HG03521 (cell line): Measurements from ENCODE around the gene XRN2.
"Not testable (repeated sequence)": the region's sequence is repeated elsewhere in the genome, so short reads cannot be mapped to it uniquely, and the experiment has no call there.

Experiments used
- ATAC-seq: cut with Tn5 transposase; IDR thresholded peaks from one replicate; pipeline ENCODE4 v1.9.1; 2021; ENCODE audit warnings: mild to moderate bottlenecking, moderate library complexity; ENCODE audit not compliant: unreplicated experiment

Gene XRN2

GRCh38 chr20:21344206-21344900, 41.2 kb downstream of the XRN2 start:
- ATAC-seq: no peak

- no peak for ATAC-seq
Observed at GRCh38 chr20:21344961-21345360, 41.8 kb downstream of the XRN2 start.

- no peak for ATAC-seq
Observed at GRCh38 chr20:21352703-21353102, 49.6 kb downstream of the XRN2 start.

GRCh38 chr20:21353236-21353635, 50.1 kb downstream of the XRN2 start:
- no peak for ATAC-seq

- no peak for ATAC-seq
Observed at GRCh38 chr20:21355981-21356380, 52.9 kb downstream of the XRN2 start.

- ATAC-seq: no peak
Observed at GRCh38 chr20:21356386-21356785, 53.3 kb downstream of the XRN2 start.

- ATAC-seq: no peak
Observed at GRCh38 chr20:21357844-21358243, 54.7 kb downstream of the XRN2 start.

- ATAC-seq: no peak
Observed at GRCh38 chr20:21358737-21359136, 55.6 kb downstream of the XRN2 start.

GRCh38 chr20:21360705-21361104, 57.6 kb downstream of the XRN2 start:
- ATAC-seq: no peak

GRCh38 chr20:21361266-21361665, 58.1 kb downstream of the XRN2 start:
- ATAC-seq: no peak

- ATAC-seq: no peak
Observed at GRCh38 chr20:21364413-21364812, 61.3 kb downstream of the XRN2 start.

GRCh38 chr20:21365771-21366170, 62.6 kb downstream of the XRN2 start:
- ATAC-seq: no peak

GRCh38 chr20:21366273-21366672, 63.1 kb downstream of the XRN2 start:
- ATAC-seq: not testable (repeated sequence)

- no peak for ATAC-seq
Observed at GRCh38 chr20:21368791-21369190, 65.7 kb downstream of the XRN2 start.

- no peak for ATAC-seq
Observed at GRCh38 chr20:21371193-21371592, 68.1 kb downstream of the XRN2 start.

GRCh38 chr20:21372016-21372415, 68.9 kb downstream of the XRN2 start:
- no peak for ATAC-seq

GRCh38 chr20:21373436-21373835, 70.3 kb downstream of the XRN2 start:
- no peak for ATAC-seq

GRCh38 chr20:21376626-21377025, 73.5 kb downstream of the XRN2 start:
- ATAC-seq: no peak

GRCh38 chr20:21377701-21378100, 74.6 kb downstream of the XRN2 start:
- ATAC-seq: no peak

- no peak for ATAC-seq
Observed at GRCh38 chr20:21378259-21378658, 75.1 kb downstream of the XRN2 start.

GRCh38 chr20:21380711-21381110, 77.6 kb downstream of the XRN2 start:
- no peak for ATAC-seq

GRCh38 chr20:21381619-21382018, 78.5 kb downstream of the XRN2 start:
- no peak for ATAC-seq

- no peak for ATAC-seq
Observed at GRCh38 chr20:21384308-21384892, 81.3 kb downstream of the XRN2 start.
